ENCODE data around the gene F11. TPM values are rescaled to one million over a fixed set of nuclear protein-coding genes. Genes with fewer than 3 reads are reported as not detected.
A peak's percentile ranks its signal among the peaks of the same experiment; 100 is the strongest.

The F11 gene
- total RNA-seq, 2 donors from 2014 or later = not detected

DNA sequence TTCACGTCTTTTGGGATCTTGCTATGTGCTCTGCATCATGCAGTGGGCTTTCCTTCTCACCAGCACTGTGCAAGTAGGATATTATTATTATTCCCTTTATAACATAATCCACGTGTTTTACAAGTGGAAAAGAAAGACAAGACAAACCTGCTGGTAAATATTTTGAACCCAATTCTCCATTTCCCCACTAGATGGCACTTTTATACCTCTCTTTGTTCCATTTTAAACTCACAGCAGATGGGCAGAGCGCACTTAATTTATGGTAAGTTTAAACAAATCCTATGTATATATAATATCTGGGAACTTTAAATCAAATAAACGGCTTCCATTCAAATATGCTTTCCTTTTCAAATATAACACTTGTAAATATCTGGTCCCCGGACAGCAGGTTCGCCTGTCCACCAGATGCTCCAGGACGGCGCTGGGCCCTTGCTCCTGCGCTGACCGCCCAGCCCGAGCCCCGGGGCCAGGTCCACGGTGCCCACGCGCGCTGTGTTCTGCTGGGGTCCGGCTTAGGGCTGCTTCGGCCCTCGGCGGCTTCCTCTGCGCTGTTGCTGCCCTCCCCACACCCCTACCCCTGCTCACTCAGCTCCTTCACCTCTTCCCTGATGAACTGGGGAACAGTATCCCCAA, 31.1 kb downstream of the F11 start:
- H3K4me1 Mint-ChIP-seq = peaks cover 3% of the 10 kb centered on the region
- WGBS, 2 experiments (ENCODE audit: insufficient coverage in 1 of 2, insufficient read length in 1 of 2) = 73 to 87% methylated on average over 8 to 21 of the region's 21 CpGs
- no peaks in the 10 kb centered on the region for H3K9me3 ChIP-seq (ENCODE audit: control insufficient read depth, low read length)
- no peaks in the 10 kb centered on the region for H3K9me3 Mint-ChIP-seq
- H3K4me3 Mint-ChIP-seq = no peak overlapping the region
- H3K36me3 Mint-ChIP-seq (ENCODE audit: low read depth) = no peaks in the 10 kb centered on the region
- DNase-seq = no peak
- no peak overlapping the region for H3K27ac Mint-ChIP-seq
- H3K27ac ChIP-seq (ENCODE audit: low read depth, low read length) = no peak overlapping the region
- H3K4me1 ChIP-seq (ENCODE audit: control insufficient read depth, insufficient read depth, low read length) = no peaks in the 10 kb centered on the region
- H3K27me3 ChIP-seq (ENCODE audit: control insufficient read depth, insufficient read depth, low read length, poor library complexity, severe bottlenecking) = no peaks in the 10 kb centered on the region
- peaks cover 11% of the 10 kb centered on the region for H3K27me3 Mint-ChIP-seq (ENCODE audit: insufficient read depth)
- no peak overlapping the region for H3K4me3 ChIP-seq (ENCODE audit: low read length)
- H3K9ac ChIP-seq (ENCODE audit: extremely low read depth, low read length, poor library complexity, severe bottlenecking) = no peak overlapping the region
- TF ChIP-seq, protein P1, sequence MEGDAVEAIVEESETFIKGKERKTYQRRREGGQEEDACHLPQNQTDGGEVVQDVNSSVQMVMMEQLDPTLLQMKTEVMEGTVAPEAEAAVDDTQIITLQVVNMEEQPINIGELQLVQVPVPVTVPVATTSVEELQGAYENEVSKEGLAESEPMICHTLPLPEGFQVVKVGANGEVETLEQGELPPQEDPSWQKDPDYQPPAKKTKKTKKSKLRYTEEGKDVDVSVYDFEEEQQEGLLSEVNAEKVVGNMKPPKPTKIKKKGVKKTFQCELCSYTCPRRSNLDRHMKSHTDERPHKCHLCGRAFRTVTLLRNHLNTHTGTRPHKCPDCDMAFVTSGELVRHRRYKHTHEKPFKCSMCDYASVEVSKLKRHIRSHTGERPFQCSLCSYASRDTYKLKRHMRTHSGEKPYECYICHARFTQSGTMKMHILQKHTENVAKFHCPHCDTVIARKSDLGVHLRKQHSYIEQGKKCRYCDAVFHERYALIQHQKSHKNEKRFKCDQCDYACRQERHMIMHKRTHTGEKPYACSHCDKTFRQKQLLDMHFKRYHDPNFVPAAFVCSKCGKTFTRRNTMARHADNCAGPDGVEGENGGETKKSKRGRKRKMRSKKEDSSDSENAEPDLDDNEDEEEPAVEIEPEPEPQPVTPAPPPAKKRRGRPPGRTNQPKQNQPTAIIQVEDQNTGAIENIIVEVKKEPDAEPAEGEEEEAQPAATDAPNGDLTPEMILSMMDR (conservative IDR thresholded peaks at IDR 0.05) = peak; percentile 86
- no peaks in the 10 kb centered on the region for H3K36me3 ChIP-seq (ENCODE audit: control insufficient read depth, insufficient read depth, low read length)

DNA sequence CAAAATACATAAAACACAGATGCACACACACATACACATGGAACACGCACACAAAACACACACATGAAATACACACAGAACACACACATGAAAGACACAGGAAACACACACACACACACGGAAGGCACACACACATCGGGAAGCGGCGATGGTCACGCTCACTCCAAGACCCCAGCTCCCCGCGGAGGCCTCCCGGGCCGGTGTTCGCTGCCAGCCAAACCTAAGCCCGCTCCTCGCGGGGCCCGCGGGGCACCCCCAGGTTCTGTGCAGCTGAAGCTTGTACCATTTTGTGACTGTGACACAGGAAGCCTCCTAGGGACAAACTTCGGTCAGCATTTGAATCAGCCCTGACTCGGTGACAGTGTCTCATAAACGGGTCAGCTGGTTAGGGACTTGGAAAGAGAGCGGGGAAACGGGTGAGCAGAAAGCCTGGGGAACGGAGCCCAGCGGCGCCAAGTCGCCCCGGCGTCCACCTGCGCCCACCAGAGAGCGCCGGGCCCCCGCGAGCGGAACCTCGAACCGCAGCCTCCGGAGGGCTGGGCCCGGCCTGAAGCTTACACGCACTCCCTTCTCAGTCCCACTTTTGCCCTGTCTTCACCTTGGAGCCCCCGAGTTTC, 32.1 kb downstream of the F11 start:
- peaks cover 11% of the 10 kb centered on the region for H3K27me3 Mint-ChIP-seq (ENCODE audit: insufficient read depth)
- H3K4me1 ChIP-seq (ENCODE audit: control insufficient read depth, insufficient read depth, low read length) = no peaks in the 10 kb centered on the region
- WGBS, 2 experiments (ENCODE audit: insufficient coverage in 1 of 2, insufficient read length in 1 of 2) = 78 to 87% methylated on average over 16 to 39 of the region's 39 CpGs
- H3K9me3 ChIP-seq (ENCODE audit: control insufficient read depth, low read length) = no peaks in the 10 kb centered on the region
- peak; percentile 72 for DNase-seq
- H3K27me3 ChIP-seq (ENCODE audit: control insufficient read depth, insufficient read depth, low read length, poor library complexity, severe bottlenecking) = no peaks in the 10 kb centered on the region
- peak overlapping the region; percentile 38 for H3K4me3 Mint-ChIP-seq
- H3K36me3 Mint-ChIP-seq (ENCODE audit: low read depth) = no peaks in the 10 kb centered on the region
- TF ChIP-seq, protein P1 (conservative IDR thresholded peaks at IDR 0.05) = peak; percentile 60
- H3K9me3 Mint-ChIP-seq = no peaks in the 10 kb centered on the region
- no peaks in the 10 kb centered on the region for H3K36me3 ChIP-seq (ENCODE audit: control insufficient read depth, insufficient read depth, low read length)
- H3K27ac Mint-ChIP-seq = no peak overlapping the region
- H3K4me1 Mint-ChIP-seq = peaks cover 3% of the 10 kb centered on the region
- no peak overlapping the region for H3K27ac ChIP-seq (ENCODE audit: low read depth, low read length)
- no peak overlapping the region for H3K9ac ChIP-seq (ENCODE audit: extremely low read depth, low read length, poor library complexity, severe bottlenecking)
- H3K4me3 ChIP-seq (ENCODE audit: low read length) = no peak overlapping the region

DNA sequence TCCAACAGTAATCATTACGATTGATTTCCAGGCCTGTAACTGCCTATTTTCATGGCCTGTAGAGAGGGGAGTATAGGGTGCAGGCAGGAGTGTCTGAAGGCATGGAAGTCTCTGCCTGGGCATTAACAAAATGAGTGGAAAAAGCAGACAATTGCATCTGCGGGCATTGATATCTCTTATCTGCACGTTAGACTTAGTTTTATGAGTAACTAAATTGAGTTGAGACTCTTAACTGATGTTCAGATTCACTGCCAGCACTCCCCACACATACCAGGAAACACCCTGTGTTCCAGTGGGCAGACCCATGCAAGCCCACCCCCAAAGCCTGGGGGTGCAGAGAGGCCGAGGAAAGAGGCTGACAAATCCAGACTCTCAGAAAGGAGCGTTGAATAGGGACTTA, 33.3 kb downstream of the F11 start:
- H3K9me3 Mint-ChIP-seq = no peaks in the 10 kb centered on the region
- no peak overlapping the region for H3K4me3 Mint-ChIP-seq
- H3K4me1 Mint-ChIP-seq = peaks cover 3% of the 10 kb centered on the region
- no peak overlapping the region for H3K27ac ChIP-seq (ENCODE audit: low read depth, low read length)
- no peak overlapping the region for H3K4me3 ChIP-seq (ENCODE audit: low read length)
- H3K27me3 Mint-ChIP-seq (ENCODE audit: insufficient read depth) = peaks cover 11% of the 10 kb centered on the region
- H3K27me3 ChIP-seq (ENCODE audit: control insufficient read depth, insufficient read depth, low read length, poor library complexity, severe bottlenecking) = no peaks in the 10 kb centered on the region
- H3K4me1 ChIP-seq (ENCODE audit: control insufficient read depth, insufficient read depth, low read length) = no peaks in the 10 kb centered on the region
- no peaks in the 10 kb centered on the region for H3K36me3 Mint-ChIP-seq (ENCODE audit: low read depth)
- TF ChIP-seq, protein P1 (conservative IDR thresholded peaks at IDR 0.05) = no peak
- H3K9me3 ChIP-seq (ENCODE audit: control insufficient read depth, low read length) = no peaks in the 10 kb centered on the region
- no peak overlapping the region for H3K27ac Mint-ChIP-seq
- whole genome bisulfite sequencing, 2 experiments (ENCODE audit: insufficient coverage in 1 of 2, insufficient read length in 1 of 2) = 89 to 91% methylated on average over 2 to 5 of the region's 5 CpGs
- no peaks in the 10 kb centered on the region for H3K36me3 ChIP-seq (ENCODE audit: control insufficient read depth, insufficient read depth, low read length)
- no peak for DNase-seq
- H3K9ac ChIP-seq (ENCODE audit: extremely low read depth, low read length, poor library complexity, severe bottlenecking) = no peak overlapping the region

Data from endodermal cell (in vitro differentiated cells).